Measurements from ENCODE around the gene ART1.

The ART1 gene

DNA sequence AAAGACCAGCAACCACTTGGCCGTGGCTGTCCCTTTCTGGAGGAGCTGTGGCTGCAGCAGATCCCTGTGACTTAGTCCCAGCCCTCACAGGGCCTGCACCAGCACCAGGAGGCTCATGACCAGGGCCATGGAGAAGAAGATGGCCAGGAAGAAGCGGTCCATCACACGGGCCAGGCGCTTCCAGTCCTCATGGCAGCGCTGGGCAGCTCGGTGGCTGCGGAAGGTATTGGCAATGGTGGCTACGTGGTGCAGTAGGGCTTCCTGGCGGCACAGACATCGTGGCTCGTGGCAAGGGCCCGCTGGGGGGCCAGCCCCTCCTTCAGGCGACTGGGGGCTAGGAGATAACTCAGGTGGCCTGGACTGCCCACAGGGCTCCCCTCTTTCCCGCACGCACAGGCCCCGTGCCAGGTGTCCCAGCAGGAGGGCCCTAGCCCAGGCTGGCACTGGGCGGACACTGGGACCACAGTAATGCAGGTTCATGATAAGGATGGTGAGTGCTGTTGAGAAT, 21.1 kb downstream of the ART1 start:
- no peak for DNase-seq

DNA sequence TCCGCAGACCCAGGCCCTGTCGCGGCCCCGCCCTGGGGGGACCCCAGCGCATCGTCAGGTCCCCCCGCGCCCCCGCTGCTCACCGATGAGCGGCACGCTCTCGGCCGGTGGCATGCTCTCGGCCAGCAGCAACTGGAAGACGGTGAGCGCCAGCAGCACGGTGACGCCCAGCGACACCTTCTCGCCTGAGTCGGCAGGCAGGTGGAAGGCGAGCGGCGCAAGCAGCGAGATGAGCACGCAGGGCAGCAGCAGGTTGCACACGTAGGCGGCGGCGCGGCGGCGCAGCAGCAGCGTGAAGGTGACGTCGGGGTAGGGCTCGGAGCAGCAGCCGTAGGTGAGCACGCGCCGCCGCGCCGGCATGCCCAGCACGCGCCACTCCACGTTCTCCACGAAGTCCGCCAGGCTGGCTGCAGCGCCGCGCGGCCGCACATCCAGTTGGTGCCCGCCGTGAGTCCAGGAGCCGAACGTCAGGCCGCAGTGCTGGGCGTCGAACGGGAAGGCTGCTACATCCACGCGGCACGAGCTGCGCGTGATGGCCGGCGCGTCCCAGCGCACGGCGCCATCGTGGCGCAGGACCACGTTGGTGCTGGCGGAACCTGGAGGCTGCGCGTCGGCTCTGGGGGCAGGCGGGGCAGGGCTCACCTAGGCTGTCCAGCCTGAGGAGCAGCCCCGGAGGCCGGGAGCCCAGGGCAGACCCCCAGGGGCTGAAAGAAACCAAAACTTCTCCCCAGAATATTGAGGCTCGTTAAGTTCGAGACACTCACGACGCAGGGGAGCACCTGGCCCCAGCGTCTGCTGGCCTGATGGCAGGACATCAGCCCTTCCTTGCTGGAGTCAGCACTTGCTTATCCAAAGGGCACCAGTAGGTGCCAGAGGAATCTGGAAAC, 22.5 kb downstream of the ART1 start:
- DNase-seq, result no peak

DNA sequence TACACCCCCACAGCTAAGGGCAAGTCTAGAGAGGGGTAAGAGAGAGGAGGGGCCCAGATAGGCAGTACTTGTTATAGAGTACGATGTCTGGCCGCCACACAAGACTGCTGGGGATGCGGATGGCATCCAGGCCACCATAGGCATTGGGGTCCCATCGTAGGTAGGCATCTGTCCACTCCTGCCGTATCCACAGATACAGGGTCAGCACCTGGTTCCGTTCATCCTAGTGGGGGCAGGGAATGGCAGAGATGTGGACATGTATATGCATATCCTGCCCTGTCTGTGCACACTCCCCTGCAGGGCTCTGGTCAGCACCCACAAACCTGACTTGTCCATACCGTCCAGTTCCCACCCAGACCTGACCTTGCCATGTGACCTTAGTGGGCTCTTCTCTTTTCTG, 24.2 kb downstream of the ART1 start:
- no peak for DNase-seq

DNA sequence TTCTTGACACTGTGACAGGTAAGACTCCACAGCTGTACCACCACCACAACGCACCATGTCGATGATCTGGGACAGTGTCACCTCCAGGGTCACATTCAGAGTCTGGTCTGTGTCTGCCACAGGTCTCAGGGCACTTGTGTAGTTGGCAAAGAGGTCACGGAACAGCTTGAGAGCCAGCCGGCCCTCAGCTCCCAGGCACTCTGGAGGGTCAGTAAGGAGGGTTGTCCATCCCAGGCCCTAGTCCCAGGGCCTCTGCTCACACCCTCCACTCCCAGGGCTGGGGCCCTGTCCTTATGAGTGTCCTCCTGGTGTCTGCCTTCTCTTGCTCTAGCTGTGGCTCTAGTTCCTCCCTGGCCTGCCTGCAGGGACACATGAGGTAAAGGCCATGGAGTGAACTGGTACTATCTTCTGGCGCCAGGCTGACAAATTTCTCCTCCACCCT, 24.8 kb downstream of the ART1 start:
- DNase-seq, result no peak

DNA sequence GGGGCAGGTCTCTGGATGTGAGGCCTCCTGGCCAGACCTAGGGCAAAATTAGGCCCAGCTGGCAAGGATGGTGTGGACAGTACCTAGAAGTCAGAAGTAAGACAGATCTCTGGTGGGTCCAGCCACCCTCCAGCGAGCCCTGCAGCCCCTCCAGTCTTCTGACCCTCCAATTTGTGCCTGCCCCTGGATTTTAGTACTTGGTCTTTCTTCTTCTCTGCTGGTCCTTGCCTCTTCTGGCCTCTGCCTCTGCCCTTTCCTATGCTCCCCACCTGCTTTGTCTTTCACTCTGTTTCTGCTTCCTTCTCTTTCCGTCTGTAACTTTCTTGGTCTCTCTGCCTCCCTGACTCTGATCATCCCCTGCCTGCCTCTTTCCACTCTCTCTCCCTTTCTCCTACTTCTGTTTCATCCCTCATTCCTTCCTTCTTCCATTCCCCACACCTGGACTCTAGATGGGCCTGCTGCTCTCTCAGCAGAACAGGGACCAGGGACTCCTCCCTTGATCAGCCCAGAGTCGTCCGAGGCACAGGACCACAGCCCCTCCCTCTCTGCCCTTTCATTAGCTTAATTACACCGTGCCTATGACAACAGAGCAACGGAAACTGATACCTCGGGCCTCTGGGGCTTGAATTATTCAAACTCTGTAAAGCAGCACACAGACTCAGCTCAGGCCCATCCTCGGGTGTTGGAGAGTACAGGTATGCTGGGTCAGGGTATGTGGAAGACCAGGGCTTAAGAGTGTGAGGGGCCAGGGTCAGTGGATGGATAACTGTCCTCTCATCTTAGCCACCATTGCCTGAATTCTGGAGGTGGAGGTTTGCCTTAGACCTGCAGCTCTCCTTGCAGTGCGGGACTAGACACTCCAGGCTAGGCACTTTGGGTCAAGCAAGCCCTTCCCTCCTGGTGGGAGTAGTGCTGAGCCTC, 26.7 kb downstream of the ART1 start, which contains the start of gene CHRNA10:
CHRNA10 (minus strand) TSS at position 51 of the 921 bp plus-strand sequence. CDS start 72 bp downstream, outside the sequence.
- DNase-seq, result no peak

DNA sequence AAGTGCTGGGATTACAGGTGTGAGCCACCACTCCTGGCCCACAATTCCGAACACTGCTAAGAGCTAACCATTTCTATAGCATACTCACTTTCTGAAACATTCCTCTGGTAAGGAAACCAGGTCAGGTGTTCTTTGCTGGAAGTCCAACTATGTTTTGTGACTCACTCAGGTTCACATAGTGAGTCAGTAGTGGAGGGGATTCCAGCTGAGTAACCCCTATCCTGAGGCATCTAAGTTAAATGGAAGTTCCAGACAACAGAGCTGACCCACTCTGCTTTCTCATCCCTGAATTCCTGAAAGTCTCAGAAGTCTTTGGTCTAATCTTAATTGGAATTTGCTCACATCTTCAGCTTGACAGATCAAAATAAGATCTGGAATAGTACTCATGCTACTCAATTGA, 29.3 kb downstream of the ART1 start:
- DNase-seq, result no peak

DNA sequence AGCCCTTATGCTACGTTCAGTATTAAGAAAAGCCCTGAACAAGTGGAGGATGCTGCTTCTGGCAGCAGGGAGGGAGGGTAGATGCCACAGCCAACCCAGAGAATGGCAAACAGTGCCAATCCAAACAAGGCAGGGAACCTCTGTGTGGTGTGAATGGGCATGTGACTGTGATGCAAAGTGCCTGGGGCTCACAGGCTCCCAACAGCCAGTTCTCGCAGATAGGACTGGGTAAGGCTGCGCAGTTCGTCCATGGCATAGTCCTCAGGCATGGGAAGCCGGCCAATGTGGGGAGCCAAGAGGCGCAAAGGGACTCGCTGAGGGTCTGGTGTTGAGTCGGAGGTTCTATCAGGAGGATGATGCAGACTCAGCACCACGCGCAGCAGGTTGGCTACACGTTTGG, 31.0 kb downstream of the ART1 start:
- no peak for DNase-seq

DNA sequence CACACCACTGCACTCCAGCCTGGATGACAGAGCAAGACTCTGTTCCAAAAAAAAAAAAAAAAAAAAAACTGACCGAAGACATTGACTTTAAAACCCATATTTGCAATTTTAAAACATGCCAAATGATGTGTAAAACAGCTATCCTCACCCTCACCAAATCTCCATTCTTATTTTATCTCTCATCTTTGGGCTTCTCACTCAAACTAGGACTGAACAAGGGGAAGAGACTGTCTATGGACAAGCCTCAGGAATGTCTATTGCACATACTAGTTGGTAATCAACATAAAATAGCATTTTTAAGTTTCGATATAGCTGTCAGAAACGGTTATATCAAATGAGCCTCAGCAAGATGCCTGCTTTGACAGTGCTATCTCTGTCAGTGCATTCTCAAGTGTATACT, 34.1 kb downstream of the ART1 start:
- no peak for DNase-seq

DNA sequence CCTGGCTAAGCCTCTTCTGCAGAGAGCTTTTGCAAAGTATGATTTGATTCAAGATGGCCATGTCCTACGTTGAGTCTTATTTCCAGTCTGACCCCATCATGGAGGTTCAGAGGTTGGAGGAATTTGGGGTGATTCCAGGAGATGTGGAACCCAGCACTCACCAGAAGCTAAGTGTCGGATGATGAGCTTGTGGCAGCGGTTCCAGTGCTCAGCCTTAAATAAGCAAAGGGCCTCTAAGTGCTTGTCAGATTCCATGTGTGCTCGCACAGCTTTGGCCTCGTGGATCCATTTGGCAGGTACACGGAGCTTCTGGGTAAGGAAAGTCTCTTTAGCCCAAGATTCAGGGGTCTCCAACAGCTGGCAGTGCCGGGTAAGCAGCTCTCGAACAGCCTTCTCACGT, 38.1 kb downstream of the ART1 start:
- DNase-seq, result no peak

DNA sequence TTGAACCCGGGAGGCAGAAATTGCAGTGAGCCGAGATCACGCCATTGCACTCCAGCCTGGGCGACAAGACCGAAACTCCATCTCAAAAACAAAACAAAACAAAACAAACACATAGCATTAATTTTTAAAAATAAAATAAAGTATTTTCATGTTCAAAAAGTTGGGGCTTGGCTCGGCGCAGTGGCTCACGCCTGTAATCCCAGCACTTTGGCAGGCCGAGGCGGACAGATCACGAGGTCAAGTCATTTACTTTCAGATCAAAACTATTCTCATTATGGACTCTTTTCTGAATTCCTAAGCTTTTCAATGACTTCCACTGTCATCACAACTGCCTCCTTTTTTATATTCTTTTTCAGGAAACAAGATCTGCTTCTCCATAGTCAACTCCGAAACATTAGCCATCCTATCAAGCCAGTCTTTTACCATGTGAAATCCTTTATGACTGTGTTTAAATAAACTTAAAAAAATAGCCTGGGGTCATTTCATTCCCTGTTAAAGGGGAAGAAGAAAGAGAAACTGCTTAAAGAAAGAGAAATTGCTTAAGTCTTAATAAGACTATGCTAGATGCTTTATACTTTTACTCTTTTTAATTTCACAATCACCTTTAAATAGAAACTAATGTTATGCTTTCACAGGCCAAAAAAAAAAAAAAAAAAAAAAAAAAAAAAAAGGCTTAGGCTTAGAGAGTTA, 39.3 kb downstream of the ART1 start:
- no peak for DNase-seq

DNA sequence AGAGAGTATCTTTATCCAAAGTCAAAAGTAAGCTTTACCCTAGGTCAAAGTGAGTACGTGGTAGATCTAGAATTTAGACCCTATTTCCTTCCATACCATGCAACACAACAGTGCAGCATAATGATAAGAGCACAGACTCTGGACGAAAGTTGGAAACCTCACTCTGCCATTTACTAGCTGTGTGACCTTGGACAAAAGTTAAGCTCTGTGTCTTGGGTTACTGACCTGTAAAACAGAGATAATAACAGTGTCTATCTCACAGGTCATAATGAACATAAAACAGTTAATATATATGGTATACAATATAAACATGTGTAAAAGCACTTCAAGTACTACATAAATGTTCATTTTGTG, 39.9 kb downstream of the ART1 start:
- no peak for DNase-seq

DNA sequence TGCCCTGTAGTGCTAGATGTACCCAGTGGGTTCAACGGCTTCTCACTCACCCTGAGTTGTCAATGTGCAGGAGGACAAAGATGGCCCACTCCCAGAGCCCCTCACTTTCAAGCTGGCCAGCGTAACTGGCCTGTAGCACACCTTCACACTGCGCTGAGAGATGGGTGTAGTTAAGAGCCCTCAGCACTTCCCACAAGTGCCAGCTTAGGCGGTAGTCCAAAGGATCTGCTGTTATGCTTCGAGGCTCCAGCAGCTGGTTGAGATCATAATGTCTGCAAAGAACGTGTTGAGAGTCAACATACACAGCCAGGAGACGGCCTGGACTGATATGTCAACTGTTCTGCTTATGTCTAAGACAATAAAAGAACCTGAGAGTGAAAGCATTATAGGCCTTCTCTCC, 41.0 kb downstream of the ART1 start:
- no peak for DNase-seq

DNA sequence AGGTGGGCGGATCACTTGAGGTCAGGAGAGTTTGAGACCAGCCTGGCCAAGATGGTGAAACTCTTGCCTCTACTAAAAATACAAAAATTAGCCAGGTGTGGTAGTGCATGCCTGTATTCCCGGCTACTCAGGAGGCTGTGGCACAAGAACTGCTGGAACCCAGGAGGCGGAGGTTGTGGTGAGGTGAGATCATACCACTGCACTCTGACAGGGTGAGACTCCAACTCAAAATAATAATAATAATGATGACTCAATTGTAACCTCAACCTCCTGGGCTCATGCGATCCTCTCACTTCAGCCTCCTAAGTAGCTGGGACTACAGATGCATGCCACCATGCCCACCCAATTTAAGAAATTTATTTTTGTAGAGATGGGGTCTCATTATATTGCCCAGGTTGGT, 41.8 kb downstream of the ART1 start:
- DNase-seq, result no peak

DNA sequence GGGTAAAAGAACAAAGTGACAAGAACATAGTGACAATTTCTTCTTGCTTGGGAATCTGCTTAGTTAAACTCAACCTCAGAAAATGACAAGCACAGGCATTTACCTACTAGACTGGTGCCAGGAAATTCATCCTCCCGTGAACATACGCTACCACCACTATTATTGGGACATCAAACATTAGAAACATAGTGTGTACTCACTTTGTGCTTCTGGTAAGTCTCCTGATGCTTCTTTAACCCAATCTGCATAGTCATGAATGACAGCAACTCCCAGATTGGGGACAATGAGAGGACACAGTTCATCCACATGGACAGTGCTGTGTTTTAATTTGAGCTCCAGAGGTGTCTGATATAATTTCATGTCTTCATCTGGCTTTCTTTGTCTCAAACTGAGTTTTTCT, 55.5 kb downstream of the ART1 start:
- no peak for DNase-seq

DNA sequence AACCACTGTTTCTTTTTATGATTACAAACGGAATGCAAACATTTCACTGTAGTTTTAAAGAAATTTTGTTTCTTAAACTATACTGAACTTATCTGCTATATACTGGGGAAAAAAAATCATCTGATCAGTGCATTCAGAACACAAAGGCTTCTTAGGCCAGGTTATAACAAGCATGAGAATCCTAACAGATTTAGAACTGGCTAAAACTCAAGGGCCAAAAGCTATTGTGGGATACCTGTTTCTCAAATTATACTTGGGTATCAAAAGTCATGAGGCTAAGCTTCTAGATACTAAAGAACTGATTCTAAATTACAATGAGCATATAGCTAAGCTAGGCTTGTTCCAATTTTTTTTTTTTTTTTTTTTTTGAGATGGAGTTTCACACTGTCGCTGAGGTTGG, 56.0 kb downstream of the ART1 start:
- no peak for DNase-seq

DNA sequence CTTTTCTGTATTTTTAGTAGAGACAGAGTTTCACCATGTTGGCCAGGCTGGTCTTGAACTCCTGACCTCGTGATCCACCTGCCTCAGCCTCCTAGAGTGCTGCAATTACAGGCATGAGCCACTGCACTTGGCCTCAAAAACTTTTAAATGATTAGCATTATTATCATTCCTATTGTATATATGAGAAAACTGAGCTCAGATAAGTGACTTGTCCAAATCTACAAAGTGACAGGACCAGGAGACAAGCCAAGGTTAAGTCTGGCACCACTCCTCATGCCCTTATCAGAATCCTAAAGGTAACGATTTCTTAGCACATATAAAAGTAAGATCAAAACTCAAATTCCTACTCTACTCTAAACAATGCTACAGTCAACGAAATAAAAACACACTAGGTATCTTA, 58.5 kb downstream of the ART1 start:
- DNase-seq, result no peak

DNA sequence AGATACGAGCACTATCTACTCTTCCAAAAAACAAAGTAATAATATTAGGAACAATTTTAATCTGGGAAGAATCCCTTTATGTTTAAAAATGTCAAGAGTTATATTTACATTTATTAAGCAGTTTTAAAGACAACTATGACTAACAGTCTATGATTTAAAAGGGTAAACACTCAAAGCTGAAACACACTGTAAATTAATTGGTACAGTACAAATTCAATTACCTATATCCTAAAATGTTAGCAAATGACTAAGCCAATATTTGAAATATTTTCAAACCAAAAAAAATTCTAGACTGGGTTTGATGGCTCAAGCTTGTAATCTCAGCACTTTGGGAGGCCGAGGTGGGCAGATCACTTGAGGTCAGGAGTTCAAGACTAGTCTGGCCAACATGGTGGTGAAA, 62.2 kb downstream of the ART1 start:
- no peak for DNase-seq

DNA sequence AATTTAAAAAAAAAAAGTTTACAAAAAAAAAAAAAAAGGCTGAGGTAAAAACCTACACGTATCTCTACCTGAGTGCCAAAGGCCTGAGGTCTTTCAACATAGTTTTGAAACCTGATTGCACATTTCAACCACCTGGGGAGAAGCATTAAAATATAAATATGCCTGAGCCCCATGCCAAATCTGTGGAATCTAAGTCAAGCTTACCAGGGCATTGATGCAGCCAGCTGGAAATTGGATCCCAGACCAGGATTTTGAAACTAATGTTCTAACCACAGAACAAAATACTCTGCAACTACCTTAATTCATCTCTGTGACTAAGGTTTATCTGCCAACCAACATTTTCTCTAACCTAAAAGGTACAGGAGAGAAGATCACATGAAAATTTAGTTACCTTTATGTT, 65.0 kb downstream of the ART1 start:
- DNase-seq, result no peak

DNA sequence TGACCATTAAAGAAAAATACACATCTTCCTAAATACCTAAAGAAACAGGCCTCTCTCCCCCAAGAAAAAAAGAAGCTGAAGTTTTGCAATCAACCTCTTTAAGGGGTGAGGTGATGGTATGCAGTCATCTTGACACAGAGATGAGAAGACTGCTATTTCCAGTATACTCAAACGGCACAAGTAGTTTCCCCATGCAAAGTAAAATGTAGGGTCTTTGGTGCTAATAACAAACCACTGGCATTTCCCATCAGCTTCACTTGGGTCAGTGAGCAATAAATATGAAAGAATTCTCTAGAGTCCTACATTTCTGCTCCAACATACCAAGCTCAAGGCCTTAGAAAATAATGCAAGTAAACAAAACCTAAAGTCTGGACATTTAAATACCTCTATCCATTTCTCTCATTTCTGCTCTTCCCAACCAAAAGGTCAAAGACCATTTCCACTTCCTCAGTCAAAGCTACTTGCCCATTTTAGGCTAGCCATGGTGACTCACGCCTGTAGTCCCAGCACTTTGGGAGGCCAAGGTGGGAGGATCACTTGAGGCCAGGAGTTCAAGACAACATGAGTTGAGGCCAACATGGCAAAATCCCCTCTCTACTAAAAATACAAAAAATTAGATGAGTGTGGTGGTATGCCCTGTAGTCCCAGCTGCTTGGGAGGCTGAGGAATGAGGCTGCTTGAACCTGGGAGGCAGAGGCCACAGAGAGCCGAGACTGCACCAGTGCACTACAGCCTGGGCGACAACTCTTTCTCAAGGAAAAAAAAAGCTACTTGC, 65.7 kb downstream of the ART1 start:
- peak in 3 of 4 experiments; percentile 25 to 36 (median 30) for DNase-seq

DNA sequence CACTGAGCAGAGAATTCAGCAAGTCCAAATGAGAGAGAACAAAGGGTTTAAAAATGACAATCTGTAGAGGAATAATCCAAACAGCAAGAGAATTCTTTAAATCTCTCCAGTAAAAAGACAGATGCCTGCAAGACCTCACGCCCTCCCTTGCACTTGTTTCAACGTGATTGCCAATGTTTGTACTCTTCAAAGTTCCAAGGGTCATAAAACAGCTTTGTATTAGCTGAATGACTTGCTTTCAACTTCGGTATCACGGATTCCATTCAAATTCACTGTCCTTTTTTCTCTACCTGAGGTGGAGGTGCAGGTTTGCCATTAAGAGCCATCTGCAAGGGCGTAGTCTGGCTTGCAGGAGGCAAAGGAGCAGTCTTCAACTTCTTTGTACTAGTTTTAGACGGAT, 67.3 kb downstream of the ART1 start:
- DNase-seq, result no peak

Data from suppressor macrophage (primary cell).